HG03196 (cell line): Measurements from ENCODE around the gene GNAS-AS1.

Source experiments
- ATAC-seq: cut with Tn5 transposase; IDR thresholded peaks from one replicate; pipeline ENCODE4 v1.9.1; 2021; ENCODE audit not compliant: unreplicated experiment

The GNAS-AS1 gene

GRCh38 chr20:58886546-58886945 is 35.8 kb upstream of the GNAS-AS1 start:
- ATAC-seq = no peak

- no peak for ATAC-seq
These were observed 34.3 kb upstream of the GNAS-AS1 start for GRCh38 chr20:58884966-58885365.

- ATAC-seq = no peak
These were observed 32.6 kb upstream of the GNAS-AS1 start for GRCh38 chr20:58883241-58883691.

GRCh38 chr20:58882704-58883089 is 32.0 kb upstream of the GNAS-AS1 start:
- no peak for ATAC-seq

- ATAC-seq = no peak
These were observed 30.5 kb upstream of the GNAS-AS1 start for GRCh38 chr20:58880994-58881752.

GRCh38 chr20:58880441-58880840 is 29.7 kb upstream of the GNAS-AS1 start:
- no peak for ATAC-seq

GRCh38 chr20:58878399-58878798 is 27.7 kb upstream of the GNAS-AS1 start:
- ATAC-seq = no peak

- no peak for ATAC-seq
These were observed 27.3 kb upstream of the GNAS-AS1 start for GRCh38 chr20:58877976-58878360.

- no peak for ATAC-seq
These were observed 26.6 kb upstream of the GNAS-AS1 start for GRCh38 chr20:58877050-58877975.

- ATAC-seq = no peak
These were observed 25.7 kb upstream of the GNAS-AS1 start for GRCh38 chr20:58876437-58876836.

- no peak for ATAC-seq
These were observed 24.9 kb upstream of the GNAS-AS1 start for GRCh38 chr20:58875541-58876134.

- ATAC-seq = no peak
These were observed 24.4 kb upstream of the GNAS-AS1 start for GRCh38 chr20:58875111-58875510.

- ATAC-seq = no peak
These were observed 23.8 kb upstream of the GNAS-AS1 start for GRCh38 chr20:58874469-58874868.

- ATAC-seq = no peak
These were observed 20.9 kb upstream of the GNAS-AS1 start for GRCh38 chr20:58871533-58872102.

- no peak for ATAC-seq
These were observed 19.8 kb upstream of the GNAS-AS1 start for GRCh38 chr20:58870293-58871014.

- ATAC-seq = no peak
These were observed 19.0 kb upstream of the GNAS-AS1 start for GRCh38 chr20:58869662-58870227.

- ATAC-seq = no peak
These were observed 18.1 kb upstream of the GNAS-AS1 start for GRCh38 chr20:58868795-58869194.

- ATAC-seq = no peak
These were observed 16.5 kb upstream of the GNAS-AS1 start for GRCh38 chr20:58867211-58867610.

GRCh38 chr20:58865843-58866242 is 15.1 kb upstream of the GNAS-AS1 start:
- no peak for ATAC-seq

- ATAC-seq = no peak
These were observed 13.6 kb upstream of the GNAS-AS1 start for GRCh38 chr20:58864346-58864745.
